NCI-H510A (cell line): ENCODE results near the gene PITPNC1.

ENCODE experiments used
- DNase-seq: peaks from one replicate; lab custom pipeline; 2025; lab: John Stamatoyannopoulos, UW

PITPNC1 gene

GRCh38 chr17:67730731-67731130, 353.6 kb downstream of the PITPNC1 start:
- no peak for DNase-seq

GRCh38 chr17:67733449-67733848, 356.4 kb downstream of the PITPNC1 start:
- DNase-seq, result no peak

- no peak for DNase-seq
Observed at GRCh38 chr17:67737145-67737544, 360.1 kb downstream of the PITPNC1 start.

- DNase-seq, result no peak
Observed at GRCh38 chr17:67742025-67742424, 364.9 kb downstream of the PITPNC1 start.
